Muscle of leg (tissue), 11 donors: ENCODE results near the gene SIPA1L3. TPM values are rescaled to one million over a fixed set of nuclear protein-coding genes. Genes with fewer than 3 reads are reported as not detected.

Experiments
- DNase-seq: peaks from one replicate; pipeline ENCODE4 v3.0.0; 2013
- H3K27ac ChIP-seq: one replicate; pipeline ENCODE4 v1.5.1; 2013; ENCODE audit warnings: mild to moderate bottlenecking, low read length, control low read depth
- H3K27me3 ChIP-seq: one replicate; pipeline ENCODE4 v1.6.1; 2013; ENCODE audit warnings: low read length; ENCODE audit not compliant: control insufficient read depth, insufficient read depth
- H3K36me3 ChIP-seq: one replicate; pipeline ENCODE4 v1.6.1; 2013; ENCODE audit warnings: low read length; ENCODE audit not compliant: control insufficient read depth, insufficient read depth
- H3K4me1 ChIP-seq: one replicate; pipeline ENCODE4 v1.6.1; 2013; ENCODE audit warnings: low read length; ENCODE audit not compliant: control insufficient read depth, insufficient read depth
- H3K4me3 ChIP-seq: one replicate; pipeline ENCODE4 v1.5.1; 2013; ENCODE audit warnings: low read length, control low read depth
- H3K9me3 ChIP-seq: replicated peaks from 2 replicates; pipeline ENCODE4 v1.6.1; 2013; ENCODE audit warnings: low read depth, low read length; ENCODE audit not compliant: control insufficient read depth
- WGBS: methylation state at CpG from one replicate; pipeline ENCODE4 v1.1.5; 2013; ENCODE audit warnings: missing lambda C conversion rate; ENCODE audit not compliant: insufficient coverage; 5-methylcytosine and 5-hydroxymethylcytosine counted together
- polyA plus RNA-seq, 8 donors: library from polyadenylated mRNA; unstranded; fragments of 120-200 nt; gene quantifications; one replicate each; pipeline versions ENCODE4 v1.2.1 to v1.2.3, GENCODE V29; 2013; ENCODE audit warnings: inconsistent platforms in 1 of 8, low replicate concordance in 1 of 8; ENCODE audit not compliant: insufficient read length in 8 of 8, insufficient read depth in 1 of 8
- total RNA-seq: library from RNA; stranded (reverse); fragments of 120-200 nt; gene quantifications from one replicate; pipeline ENCODE4 v1.2.4, GENCODE V29; 2013

The SIPA1L3 gene
- total and polyA plus RNA-seq, 9 donors, result 6.8 to 13.8 (median 9.1) TPM

- H3K9me3 ChIP-seq, result peaks cover 7% of the 10 kb centered on the region
- DNase-seq, result no peak
- H3K4me3 ChIP-seq, result no peak overlapping the region
- no peaks in the 10 kb centered on the region for H3K4me1 ChIP-seq
- no CpG with 5 or more reads among the region's 3 CpGs for WGBS
- H3K36me3 ChIP-seq, result no peaks in the 10 kb centered on the region
- H3K27me3 ChIP-seq, result no peaks in the 10 kb centered on the region
- H3K27ac ChIP-seq, result no peak overlapping the region
Measured at GRCh38 chr19:37959665-37960114, 52.7 kb downstream of the SIPA1L3 start.

GRCh38 chr19:37961198-37961597, 54.2 kb downstream of the SIPA1L3 start:
- no peak overlapping the region for H3K4me3 ChIP-seq
- no peaks in the 10 kb centered on the region for H3K4me1 ChIP-seq
- H3K27ac ChIP-seq, result no peak overlapping the region
- H3K9me3 ChIP-seq, result peaks cover 7% of the 10 kb centered on the region
- WGBS, result 100% methylated on average over 2 of the region's 4 CpGs
- no peaks in the 10 kb centered on the region for H3K36me3 ChIP-seq
- DNase-seq, result no peak
- H3K27me3 ChIP-seq, result no peaks in the 10 kb centered on the region

- peaks cover 6% of the 10 kb centered on the region for H3K9me3 ChIP-seq
- DNase-seq, result peak; percentile 35
- H3K27ac ChIP-seq, result no peak overlapping the region
- H3K4me3 ChIP-seq, result no peak overlapping the region
- H3K27me3 ChIP-seq, result no peaks in the 10 kb centered on the region
- H3K4me1 ChIP-seq, result no peaks in the 10 kb centered on the region
- no peaks in the 10 kb centered on the region for H3K36me3 ChIP-seq
- WGBS, result 60% methylated on average over 1 of the region's 4 CpGs
Measured at GRCh38 chr19:37963190-37963936, 56.4 kb downstream of the SIPA1L3 start.

GRCh38 chr19:37964109-37964508, 57.1 kb downstream of the SIPA1L3 start:
- no peak for DNase-seq
- Histone ChIP-seq H3K9me3 (peaks cover 4% of the 10 kb centered on the region), H3K27ac (no peak overlapping the region), H3K36me3 (no peaks in the 10 kb centered on the region), H3K27me3 (no peaks in the 10 kb centered on the region), H3K4me3 (no peak overlapping the region), H3K4me1 (no peaks in the 10 kb centered on the region)
- no CpG with 5 or more reads among the region's 2 CpGs for WGBS

DNA sequence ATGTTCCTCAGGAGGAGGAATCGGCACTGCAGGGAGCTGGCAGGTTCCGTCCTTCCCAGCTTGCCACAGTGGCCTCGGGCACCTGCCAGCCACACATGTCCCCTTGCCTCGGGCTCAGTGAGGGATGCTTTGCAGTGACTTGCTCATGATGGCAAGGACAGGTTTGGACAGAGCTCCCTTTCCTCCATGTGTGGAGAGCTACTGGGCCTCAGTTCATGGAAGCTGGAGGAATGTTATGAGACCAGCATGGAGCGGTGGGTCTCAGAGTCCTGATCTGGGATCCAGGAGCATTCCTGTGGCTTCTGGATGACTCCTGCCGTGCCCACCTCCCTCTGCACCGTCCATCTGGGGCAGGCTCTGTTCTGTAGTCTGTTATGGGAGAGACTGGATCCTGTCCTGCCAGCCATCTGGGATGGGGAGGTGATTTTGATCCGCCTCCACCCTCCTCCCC, 59.2 kb downstream of the SIPA1L3 start:
- no peaks in the 10 kb centered on the region for H3K36me3 ChIP-seq
- H3K27me3 ChIP-seq, result no peaks in the 10 kb centered on the region
- H3K9me3 ChIP-seq, result peaks cover 9% of the 10 kb centered on the region
- no peak for DNase-seq
- H3K4me3 ChIP-seq, result no peak overlapping the region
- no peaks in the 10 kb centered on the region for H3K4me1 ChIP-seq
- WGBS, result 80% methylated on average over 4 of the region's 8 CpGs
- H3K27ac ChIP-seq, result no peak overlapping the region

DNA sequence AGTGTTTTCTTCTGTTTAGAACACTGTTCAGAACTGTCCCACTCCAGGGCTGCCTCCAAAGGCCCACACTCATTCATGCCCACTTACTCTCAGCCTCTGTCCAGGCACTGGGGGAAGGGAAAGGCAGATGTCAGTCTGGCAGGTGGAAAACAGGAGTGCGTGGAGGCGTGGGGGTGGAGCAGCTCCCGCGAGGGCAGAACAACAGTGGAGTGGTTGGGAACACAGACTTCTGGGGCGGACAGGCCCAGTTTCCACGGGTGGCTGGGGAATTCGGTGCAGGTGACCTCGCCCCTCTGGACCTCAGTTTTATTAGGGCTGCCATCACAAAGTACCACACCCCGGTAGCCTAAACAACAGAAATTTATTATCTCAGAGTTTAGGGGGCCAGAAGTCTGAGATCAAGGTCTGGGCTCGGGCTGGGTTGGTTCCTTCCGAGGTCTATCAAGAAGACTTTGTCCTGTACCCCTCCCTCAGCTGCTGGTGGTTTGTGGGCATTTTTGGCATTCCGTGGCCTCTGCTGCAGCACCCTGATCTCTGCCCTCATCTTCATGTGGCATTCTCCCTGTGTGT, 59.7 kb downstream of the SIPA1L3 start:
- no peaks in the 10 kb centered on the region for H3K4me1 ChIP-seq
- WGBS, result 48% methylated on average over 7 of the region's 12 CpGs
- H3K27me3 ChIP-seq, result no peaks in the 10 kb centered on the region
- H3K9me3 ChIP-seq, result peaks cover 7% of the 10 kb centered on the region
- no peaks in the 10 kb centered on the region for H3K36me3 ChIP-seq
- H3K4me3 ChIP-seq, result no peak overlapping the region
- no peak for DNase-seq
- H3K27ac ChIP-seq, result no peak overlapping the region

DNA sequence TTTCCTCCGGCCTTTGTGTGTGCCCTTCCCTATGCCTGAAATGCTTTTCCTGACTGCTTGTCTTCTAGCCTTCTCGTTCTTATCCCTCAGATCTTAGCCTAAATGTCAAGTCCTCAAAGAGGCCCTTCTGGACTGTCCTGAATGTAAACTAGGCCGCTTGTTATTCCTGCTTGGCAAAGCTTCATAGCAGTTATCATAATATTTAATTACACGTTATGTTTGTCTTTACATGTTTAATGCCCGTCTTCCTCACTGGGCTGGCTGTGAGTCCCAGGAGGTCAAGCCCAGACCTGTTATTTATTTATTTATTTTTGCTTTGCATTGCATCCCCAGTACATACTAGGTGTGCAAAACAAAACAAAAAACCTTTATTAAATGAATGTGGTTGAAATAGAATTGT, 62.7 kb downstream of the SIPA1L3 start:
- no peaks in the 10 kb centered on the region for H3K27me3 ChIP-seq
- DNase-seq, result no peak
- no peak overlapping the region for H3K4me3 ChIP-seq
- no peak overlapping the region for H3K27ac ChIP-seq
- no peaks in the 10 kb centered on the region for H3K36me3 ChIP-seq
- H3K4me1 ChIP-seq, result no peaks in the 10 kb centered on the region
- 91% methylated on average over 4 of the region's 5 CpGs for WGBS
- peaks cover 17% of the 10 kb centered on the region for H3K9me3 ChIP-seq

GRCh38 chr19:37970699-37971098, 63.7 kb downstream of the SIPA1L3 start:
- WGBS, result 90% methylated on average over 3 of the region's 4 CpGs

DNA sequence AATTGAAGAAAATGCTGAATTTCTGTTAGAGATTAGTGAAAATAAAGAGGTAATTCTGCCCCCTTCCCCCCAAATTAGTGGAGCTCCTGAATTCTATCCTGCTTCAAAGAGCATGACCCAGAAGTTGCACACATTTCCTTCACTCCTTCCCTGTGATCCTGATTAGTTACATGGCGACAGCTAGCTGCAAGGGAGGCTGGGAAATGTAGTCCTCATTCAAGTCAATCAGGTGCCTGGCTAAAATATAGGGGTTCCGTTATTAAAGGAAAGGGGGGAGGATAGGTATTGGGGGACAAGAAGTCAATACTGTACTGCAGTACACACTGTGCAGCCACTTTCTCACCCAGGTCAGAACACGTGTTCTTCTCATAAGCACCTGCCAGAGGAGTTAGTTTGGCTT, 65.8 kb downstream of the SIPA1L3 start:
- H3K4me1 ChIP-seq, result no peaks in the 10 kb centered on the region
- no peak overlapping the region for H3K4me3 ChIP-seq
- no CpG with 5 or more reads among the region's 3 CpGs for WGBS
- no peaks in the 10 kb centered on the region for H3K36me3 ChIP-seq
- no peaks in the 10 kb centered on the region for H3K27me3 ChIP-seq
- DNase-seq, result no peak
- no peak overlapping the region for H3K27ac ChIP-seq
- H3K9me3 ChIP-seq, result peaks cover 17% of the 10 kb centered on the region

More at GRCh38 chr19:37970699-37971098, 63.7 kb downstream of the SIPA1L3 start:
- H3K36me3 ChIP-seq, result no peaks in the 10 kb centered on the region
- peaks cover 17% of the 10 kb centered on the region for H3K9me3 ChIP-seq
- H3K4me3 ChIP-seq, result no peak overlapping the region
- H3K4me1 ChIP-seq, result no peaks in the 10 kb centered on the region
- H3K27ac ChIP-seq, result no peak overlapping the region
- no peak for DNase-seq
- H3K27me3 ChIP-seq, result no peaks in the 10 kb centered on the region

DNA sequence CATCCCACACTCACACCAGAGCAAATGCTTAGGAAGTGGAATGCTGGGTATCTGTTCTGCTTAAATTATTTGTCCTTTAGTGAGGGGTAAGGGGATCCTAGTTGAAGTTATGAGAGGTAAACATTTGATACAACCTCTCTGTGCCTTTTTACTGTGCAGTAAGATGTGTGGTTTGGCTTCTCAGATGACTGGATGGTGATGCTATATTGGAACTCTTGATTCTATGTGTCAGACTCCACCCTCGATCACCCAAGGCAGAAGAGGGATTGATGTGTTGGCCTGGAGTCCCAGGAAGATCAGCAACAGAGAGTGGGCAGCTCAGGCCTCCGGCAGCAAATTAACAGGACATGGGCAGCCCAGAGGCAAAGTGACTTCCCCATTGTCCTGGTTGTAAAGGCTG, 66.7 kb downstream of the SIPA1L3 start:
- Histone ChIP-seq H3K36me3 (no peaks in the 10 kb centered on the region), H3K4me3 (no peak overlapping the region), H3K4me1 (no peaks in the 10 kb centered on the region), H3K27me3 (no peaks in the 10 kb centered on the region), H3K27ac (no peak overlapping the region), H3K9me3 (peaks cover 17% of the 10 kb centered on the region)
- WGBS, result 100% methylated on average over 2 of the region's 2 CpGs
- DNase-seq, result no peak
